NCI-H146 treated with DMSO at 0.1 percent for 48 hours (cell line): ENCODE results near the gene ARID5B.

Source experiments
- DNase-seq: peaks from one replicate; lab custom pipeline; 2025; ENCODE audit not compliant: unreplicated experiment; lab: John Stamatoyannopoulos, UW

ARID5B gene

DNA sequence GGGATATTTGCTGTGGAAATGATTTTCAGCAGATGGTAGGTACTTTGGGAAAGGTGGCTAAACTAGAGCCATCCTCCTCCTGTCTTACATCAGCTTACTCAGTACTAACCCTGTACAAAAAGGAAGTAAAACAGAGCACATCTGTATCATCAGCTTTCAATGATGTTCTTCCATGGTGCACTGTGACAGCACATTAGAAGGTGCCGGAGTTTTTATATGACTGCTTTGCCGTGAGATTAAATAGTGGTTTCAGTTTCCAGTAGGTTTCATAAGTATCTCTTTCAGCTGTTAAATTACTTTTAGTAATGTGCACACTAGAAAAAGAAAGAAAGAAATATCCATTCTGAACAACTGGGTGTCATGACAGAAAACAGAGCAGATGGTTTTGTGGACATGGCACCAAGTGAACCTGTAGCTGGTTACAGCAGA lies 86.5 kb downstream of the ARID5B start:
- DNase-seq: no peak

DNA sequence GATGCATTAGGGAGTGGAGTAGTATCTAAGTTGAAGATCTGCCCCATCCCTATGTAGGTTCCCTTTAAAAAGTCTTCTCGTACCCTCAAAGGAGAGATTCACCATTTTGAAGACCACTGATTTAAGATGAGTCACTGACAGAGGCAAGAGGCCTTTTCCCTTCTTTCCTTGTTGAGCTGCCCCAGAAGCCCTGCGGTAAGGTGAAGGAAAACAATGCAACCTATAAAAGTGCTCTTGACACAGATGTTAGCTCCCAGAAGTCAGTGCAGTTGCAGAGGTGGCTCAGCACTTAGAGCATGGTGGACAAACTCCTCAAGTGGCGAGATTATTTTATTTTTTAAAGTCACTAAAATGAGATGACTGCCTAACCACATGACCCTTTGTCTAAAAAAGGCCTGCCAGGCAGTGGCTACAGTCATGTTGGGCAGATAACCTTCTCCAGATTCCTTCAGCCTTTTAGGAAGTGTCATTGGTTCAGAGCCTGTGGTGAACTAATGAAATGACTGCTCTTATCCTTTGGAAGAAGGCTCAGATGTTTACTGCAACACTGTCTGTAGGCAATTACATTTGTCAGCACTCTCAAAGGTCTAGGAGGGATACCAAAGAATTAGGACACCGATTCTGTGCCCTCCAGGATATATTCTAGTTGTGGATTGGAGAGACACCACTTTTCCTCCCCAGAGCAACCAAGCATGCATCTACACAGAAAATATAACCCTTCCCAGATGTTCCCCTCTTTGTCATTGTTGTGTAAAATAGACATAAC lies 88.7 kb downstream of the ARID5B start:
- no peak for DNase-seq

DNA sequence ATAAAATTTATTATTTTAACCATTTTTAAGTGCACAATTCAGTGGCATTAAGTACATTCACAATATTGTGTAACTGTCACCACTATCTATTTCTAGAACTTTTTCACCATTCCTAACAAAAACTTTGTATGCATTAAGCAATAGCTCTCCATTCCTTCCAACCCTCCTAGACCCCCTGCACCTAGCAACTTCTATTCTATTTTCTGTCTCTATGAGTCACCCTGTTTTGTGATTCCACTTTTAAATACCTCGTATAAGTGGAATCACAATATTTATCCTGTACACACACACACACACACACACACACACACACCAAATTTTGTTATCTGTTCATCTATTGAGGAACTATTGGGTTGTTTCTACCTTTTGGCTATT lies 89.2 kb downstream of the ARID5B start:
- DNase-seq: no peak

DNA sequence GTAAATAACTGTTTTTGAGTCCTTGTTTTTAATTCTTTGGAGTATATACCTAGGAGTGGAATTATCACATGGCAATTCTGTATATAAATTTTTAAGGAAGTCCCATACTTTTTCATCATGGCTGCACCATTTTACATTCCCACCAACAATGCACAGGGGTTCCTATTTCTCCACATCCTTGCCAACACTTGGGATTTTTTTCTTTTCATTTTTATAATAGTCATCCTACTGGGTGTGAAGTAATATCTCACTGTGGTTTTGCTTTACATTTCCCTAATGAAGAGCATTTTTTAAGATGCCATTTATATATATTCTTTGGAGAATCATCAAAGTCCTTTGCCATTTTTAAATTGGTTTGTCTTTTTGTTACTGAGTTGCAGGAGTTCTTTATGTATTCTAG lies 89.7 kb downstream of the ARID5B start:
- no peak for DNase-seq

DNA sequence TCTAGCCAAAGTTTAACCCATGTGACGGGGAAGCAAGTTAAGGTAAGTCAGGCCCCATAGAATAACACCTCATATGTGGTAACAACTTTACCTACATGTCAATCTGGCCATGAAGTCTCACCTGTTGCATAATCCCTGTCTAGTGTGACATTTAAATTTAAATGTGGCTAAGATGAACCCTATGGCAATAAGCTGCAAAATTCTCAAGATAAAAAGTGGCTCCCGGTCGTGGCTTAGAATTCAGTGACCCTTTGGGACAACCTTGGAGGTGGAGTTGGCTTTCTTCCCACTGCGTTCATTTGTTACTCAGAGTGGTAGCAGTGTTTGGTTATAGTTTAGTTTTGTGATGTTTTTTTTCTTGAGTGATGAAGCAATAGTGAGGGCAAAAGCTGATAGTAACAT lies 90.6 kb downstream of the ARID5B start:
- DNase-seq: no peak

DNA sequence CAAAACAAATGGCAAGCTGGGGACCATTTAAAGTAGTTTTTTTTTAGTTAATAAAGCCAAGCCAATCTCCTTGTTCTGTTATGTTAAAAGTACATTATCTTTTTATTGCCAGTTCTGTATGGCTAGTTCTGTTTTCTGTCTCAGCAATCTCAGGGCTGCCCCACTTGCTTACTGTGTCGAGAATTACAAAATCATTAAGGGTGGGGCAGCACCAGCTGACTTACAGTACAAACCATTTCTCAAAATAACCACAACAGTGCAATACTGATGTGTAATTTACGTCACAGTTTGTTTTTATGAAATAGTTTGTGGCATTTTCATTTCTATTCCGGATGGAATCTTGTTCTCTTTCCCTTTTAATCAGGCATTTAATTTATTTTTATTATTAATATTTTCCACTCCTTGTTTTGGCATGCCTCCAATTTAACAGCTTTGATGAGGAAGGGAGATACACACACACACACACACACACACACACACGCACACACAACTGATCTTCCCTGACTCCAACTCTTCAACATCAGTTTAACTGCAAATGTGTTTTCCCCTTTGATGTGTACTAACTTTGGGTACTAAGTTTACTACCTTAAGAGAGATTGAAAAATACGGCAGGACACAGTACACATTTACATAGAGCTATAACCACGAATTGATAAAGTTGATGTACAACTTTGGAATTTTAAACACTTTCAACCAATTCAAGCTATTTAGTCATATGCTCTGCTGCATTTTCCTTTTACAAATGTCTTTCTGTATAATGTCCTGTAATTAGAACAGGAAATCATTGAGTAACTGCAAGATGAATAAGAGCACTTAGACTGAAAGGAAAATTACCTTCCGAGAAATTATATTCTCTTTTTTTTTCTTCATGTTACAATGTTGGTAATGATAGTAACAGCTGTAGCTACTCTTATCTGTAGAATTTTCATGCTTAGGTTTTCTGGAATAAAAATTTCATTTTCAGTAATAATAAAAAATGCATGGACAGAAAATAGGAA lies 91.5 kb downstream of the ARID5B start:
- DNase-seq: peak; percentile 51

DNA sequence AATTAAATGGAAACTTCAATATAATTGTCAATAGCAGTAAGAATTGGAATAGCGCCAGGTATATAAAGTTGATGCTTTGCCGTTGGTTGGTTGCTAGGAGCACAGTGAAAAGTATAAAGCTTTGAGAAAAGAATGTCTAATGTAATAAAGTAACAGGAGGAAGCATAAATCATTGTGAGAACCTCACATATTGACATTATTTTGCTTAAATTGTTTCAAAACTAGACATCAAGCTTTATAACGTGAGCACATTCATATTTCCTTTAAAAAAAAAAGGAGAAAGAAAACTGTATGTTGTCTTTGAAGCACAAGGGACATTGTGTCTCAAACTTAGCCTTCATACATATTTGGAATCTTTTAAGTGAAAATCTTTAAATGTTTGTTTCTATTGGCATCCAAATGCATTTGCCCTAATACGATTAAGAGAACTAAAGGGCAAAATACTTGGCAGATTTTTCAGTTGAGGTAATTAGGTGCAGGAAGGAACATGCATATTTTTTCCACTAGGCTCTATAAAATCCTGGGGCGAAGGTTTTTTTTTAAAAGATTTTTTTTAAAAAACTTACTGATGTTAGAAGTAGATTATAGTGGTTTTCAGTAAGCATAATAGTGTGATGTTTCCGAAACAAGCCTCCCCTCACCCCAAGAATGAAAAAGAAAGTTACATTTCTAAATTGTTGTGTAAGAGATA lies 92.4 kb downstream of the ARID5B start:
- peak; percentile 40 for DNase-seq

DNA sequence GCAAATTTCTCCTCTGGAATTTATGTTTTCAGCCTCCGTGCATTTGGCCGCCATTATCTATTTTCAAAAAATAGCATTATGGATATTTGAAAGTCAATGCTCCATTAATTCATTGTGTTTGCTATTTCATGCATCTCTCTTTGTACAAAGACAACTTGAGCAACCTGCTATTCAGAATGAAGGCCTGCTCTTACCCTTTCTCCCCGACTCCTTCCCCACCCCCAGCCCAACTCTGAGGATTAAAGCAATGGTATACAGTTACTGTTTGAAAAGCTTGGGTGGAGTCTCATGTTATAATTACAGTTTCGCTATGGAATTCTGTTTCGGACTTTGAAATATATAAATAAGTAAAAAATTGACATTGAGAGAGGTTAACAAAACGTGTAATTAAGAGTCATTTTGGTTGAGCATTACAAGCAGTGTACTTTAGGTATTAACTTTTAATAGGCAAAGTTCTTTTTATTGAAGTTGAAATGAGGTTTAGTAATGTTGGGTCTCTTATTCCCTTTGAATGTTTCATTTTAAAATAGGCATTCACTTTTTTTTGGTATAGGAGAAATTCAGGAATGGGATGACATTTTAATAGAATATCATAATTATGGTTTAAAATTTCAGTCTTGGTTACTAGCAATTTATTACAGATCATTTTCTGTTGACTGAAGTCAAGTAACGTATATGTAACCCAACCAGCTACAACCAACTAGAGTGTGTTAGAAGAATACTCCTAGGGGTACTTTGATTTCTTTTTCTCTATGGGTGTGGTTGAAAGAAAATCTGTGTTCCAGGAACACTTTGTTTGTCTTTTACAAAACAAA lies 93.1 kb downstream of the ARID5B start:
- no peak for DNase-seq

DNA sequence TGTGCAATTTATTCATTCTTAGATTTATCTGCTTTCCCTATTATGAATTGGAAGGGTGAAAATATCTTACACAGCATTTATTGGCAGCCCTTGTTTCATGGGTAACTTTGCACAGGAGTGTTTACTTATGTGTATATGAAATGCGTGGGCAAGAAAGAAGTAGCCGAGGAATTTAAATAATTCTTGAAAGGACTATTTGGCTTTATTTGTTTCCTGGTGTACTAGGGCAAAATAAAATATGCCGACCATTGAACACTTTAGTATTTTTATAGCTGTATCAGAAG lies 93.7 kb downstream of the ARID5B start:
- no peak for DNase-seq

DNA sequence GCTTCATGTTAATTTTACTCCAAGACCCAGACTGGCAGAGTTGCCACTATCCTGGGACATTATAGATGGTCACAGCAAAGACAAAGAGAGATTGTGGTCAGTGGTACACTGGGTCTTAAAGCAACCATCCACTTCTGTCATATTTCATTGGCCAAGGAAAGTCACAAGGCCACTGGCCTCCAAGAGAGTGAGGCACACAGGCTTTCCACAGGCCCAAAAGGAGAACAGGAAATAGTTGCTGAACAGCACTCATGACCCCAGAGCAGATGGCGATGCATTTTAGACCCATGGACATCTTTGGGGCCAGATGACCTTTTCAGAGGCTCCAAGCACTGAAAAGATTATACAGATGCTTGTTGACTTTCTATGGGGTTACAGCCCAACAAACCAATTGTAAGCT lies 97.4 kb downstream of the ARID5B start:
- DNase-seq: no peak

DNA sequence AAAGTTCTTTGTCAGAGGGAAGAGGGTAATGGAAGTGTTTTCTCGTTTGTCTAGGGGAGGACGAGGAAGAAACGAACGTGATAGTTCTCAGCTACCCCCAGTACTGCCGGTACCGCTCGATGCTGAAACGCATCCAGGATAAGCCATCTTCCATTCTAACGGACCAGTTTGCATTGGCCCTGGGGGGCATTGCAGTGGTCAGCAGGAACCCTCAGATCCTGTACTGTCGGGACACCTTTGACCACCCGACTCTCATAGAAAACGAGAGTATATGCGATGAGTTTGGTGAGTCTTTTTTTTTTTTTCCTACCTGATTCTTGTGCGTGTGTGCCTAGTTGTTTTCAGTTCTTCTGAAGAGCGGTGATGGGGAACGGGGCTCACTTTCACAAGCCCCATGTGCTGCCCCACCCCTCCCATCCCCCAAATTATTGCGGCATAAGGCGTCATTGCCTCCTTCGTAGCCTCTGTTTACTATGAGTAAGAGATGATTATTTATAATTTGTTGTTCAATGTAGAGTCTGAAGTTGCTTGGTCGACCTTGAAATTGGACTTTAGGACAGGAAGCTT lies 98.6 kb downstream of the ARID5B start:
- no peak for DNase-seq

DNA sequence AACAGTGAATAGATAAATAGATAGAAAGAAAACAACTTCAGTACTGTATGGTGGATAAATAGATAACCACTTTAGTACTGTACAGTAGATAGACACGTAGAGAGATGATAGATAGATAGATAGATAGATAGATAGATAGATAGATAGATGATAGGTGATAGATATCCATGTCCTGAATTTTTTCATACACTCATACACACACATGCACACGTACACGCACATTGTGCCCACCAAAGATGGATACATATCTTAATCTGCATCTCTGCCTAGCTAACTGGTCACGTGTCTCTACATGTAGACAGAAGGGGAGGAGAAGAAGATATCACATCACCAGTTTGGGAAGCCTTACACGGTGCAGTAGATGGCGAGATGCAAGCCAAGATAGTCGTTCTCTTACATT lies 99.2 kb downstream of the ARID5B start:
- no peak for DNase-seq

DNA sequence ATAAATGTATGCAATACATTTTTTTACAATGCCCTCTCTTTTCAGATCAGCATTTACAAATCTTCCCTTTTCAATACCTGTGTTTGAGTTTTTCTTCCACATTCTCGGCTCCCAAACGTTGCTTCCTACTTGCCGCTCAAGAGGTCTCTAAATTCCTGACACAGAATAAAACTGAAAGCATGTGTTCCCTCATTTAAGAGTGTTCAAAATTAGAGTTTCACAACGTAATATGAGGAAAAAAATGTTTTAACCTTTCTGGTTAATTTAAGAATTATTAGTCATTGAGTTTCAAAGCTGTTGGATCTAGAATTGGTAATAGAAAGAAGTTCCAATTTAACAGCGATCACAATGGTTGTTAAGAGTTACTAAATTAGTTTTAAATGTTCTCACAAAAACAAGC lies 100.4 kb downstream of the ARID5B start:
- DNase-seq: no peak

DNA sequence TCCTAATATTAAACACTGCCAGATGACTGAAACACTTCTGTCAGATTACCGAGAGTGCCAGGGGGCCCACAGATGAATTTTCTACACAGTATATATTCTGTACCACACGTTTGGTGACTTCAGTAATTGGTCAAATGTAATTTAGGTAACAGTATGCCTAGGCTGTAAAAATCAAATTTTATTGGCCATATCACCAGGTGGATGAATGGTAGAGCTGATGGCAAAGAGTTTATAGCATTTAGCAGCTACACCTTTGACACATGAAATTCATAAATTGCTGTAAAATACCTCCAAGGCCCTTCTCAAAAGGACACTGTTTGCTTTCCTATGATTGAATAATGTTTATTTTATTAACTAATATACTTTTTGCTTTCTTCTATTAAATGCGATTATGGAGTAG lies 101.3 kb downstream of the ARID5B start:
- no peak for DNase-seq

DNA sequence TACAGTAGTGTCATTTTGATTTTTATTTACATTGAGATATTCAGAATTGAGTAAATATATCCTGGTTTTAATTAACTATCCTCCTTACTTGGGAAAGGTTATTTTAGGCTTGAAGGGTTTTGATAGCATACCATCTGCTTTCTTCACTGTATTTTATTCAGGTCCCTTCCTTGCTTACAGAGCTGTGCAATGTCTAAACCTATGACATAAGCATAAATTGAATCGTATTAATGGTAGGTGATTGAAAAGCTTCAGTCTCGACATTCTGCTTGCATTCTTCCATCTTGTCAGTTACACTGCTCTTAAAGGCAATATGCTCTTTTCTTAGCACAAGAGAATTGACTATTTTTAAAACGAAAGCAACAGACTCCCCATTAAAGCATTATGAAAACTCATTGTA lies 102.5 kb downstream of the ARID5B start:
- no peak for DNase-seq

DNA sequence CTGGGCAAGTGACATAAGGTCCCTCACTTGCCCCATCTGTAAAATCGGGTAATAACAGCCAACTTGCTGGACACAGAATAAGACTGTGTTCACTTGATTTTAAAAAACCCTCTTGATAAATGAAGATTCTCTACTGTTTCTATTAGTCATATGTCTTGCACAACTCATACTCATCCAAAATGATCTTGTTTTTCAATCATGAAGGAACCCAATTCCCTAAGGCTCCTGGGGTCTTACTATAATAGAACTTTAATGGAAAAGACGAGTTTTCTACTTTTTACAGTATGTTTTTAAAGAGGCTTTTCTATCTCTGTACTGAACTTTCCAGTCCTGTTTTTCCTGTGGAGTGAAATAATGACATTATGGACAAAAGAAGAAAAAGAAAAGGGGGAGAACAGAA lies 103.8 kb downstream of the ARID5B start:
- no peak for DNase-seq

DNA sequence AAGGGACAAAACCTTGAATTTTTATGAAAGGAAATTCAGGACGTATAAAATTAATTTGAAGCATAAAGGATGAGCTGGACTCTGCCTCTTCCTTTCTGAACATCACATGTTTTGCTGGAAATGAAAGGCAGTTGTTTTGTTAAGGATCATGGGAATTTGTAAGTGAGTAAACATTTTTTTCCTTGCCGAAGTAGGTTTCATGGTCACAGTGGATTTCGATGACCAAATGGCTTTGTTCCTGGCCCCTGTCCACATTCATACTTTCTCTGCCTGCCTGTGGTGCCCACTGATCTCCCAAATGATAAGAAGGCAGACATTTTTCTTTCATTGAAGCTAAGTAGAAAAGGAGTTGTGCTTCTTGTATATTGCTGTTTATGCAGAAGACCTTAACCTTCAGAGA lies 104.2 kb downstream of the ARID5B start:
- DNase-seq: no peak

DNA sequence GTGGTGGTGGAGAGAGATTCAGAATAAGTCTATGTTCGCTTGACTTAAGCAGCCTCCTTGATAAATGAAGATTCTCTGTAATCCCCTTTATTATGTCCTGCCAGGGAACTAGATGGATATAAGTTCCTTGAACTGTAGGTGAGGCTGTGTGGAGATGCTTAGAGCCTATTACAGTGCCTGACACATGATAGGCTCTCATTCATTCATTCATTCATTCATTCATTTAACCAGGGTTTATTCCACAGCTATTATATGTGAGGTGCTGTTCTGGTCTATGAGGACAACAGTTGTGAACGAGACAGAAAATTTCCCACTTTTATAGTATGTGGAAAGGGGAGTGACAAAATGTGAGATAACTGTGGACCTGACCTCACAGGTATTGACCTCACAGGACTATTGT lies 105.6 kb downstream of the ARID5B start:
- DNase-seq: no peak

DNA sequence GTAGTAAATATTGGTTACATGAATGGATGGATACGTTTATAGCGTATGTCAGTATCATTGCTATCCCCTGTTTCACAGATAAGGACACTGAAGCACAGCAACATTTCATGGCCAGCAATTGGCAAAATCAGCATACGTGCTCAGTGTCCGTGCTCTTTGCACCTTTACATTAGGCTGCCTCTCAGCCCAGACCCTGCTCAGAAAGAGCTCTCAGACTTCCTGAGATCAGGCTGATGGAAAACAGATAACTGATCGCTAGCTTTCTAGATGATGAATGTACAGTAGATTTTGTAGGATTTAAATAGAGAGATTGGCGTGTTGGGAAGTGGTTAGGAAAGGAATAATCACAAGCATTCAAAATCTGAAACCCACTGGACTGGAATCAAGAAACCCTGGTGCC lies 106.7 kb downstream of the ARID5B start:
- DNase-seq: no peak

DNA sequence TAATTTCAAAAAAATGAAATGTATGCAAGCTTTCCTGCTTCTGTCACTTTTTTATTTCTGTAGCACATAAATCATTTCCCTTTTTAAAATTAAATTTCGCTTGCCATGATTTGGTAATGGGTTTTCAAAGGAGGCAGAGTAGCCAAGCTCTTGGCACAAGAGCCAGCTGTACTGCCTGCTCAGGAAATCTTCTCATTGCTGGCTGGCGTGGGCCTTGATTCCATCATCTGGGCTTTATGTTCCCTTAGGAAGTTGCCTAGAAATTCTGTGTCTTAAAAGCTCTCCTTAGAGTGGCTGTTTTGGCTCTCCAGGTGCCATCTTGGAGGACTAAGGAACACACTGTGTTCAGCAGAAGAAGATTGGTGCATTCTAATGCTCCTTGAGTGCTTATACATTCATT lies 107.4 kb downstream of the ARID5B start:
- DNase-seq: no peak

DNA sequence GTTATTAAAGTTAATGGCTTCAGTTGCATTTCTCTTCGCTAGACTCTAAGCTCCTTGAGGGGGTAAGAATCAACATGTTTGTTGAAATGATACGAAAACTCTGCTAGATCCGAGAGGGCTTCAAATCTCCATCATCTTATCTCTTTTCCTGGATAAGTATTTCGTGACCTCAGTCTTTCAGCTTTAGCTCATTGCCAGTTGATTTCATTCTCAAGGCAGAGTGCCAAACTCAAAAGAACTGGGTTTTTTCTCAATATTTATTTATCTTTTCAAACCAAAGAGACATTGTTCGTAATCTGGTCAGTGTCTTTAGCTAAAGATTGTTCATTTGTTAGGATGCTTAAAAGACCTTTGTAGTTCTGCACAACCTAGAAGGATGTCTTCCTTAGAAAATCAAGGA lies 108.9 kb downstream of the ARID5B start:
- DNase-seq: no peak
